ENCODE results near the gene PGF. TPM values are rescaled to one million over a fixed set of nuclear protein-coding genes. Genes with fewer than 3 reads are reported as not detected.

PGF gene
- total and polyA plus RNA-seq, 2 of the 13 experiments (the other 11 are each of a cell fraction or from before 2014, with no cell fraction given): 10.7 to 27.5 TPM

DNA sequence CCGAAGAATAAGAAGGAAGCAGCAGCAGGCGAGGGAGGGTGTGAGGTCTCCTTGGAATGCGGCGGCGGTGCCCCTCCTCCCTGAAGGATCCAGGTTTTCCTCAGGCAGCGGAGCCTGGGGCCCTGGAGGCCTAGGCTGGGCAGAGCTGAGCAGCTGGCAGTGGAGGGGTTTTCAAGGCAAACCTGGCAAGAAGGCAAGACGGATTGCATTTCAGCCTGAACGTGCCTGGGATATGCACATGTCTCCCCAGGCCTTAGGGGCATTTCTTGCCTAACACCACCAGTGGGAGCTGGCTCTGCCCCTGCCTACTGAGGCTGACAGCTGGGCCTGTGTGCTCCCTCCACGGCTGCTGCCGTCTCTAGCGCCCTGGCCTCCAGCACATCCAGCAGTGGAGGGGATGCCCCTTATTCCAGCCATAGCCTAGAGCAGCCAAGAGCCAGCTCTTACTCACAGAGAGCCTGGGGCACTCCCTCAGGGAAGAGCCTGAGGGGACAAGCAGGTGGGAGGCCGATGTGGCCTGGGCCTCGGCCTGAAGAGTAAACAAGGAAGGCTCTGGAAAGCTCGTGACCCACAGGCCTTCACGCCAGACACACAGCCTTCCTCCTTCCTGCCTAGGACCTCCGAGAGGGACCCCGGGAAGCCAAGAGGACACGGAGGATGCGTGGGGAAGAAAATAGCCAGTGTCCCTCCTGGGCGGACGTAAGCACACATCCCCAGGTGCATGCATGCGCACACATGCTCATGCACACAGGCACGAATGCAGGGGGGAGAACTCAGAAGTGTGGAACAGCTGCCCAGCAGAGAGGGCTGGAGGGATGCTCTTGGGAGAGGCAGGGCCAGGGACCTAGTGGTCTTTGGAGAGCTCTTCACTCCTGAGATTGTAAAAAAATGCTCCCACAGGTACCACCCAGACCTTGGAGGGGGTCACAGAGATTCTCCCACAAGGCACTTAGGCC lies 24.3 kb upstream of the PGF start (continued):
- TF ChIP-seq CBX2 (IDR thresholded peaks at IDR 0.05; ENCODE audit: low read depth, low read length) (no peak), CBX2 (CRISPR knock-in tag; IDR thresholded peaks at IDR 0.05; ENCODE audit: low read depth) (no peak), FOXA1 (IDR thresholded peaks at IDR 0.05) (no peak), FOXA1 (CRISPR knock-in tag; IDR thresholded peaks at IDR 0.05) (peak; percentile 75), RFX5 (IDR thresholded peaks at IDR 0.05; ENCODE audit: low read depth, low read length) (no peak), ZNF549 (CRISPR knock-in tag; IDR thresholded peaks at IDR 0.05) (no peak), FOXA3 (CRISPR knock-in tag; IDR thresholded peaks at IDR 0.05) (peak; percentile 83), ZNF629 (CRISPR knock-in tag; conservative IDR thresholded peaks at IDR 0.05) (no peak), RFX3 (CRISPR knock-in tag; IDR thresholded peaks at IDR 0.05) (no peak), DNMT3B (CRISPR knock-in tag; conservative IDR thresholded peaks at IDR 0.05) (no peak), ETV6 (CRISPR knock-in tag; conservative IDR thresholded peaks at IDR 0.05) (no peak), ZNF891 (CRISPR knock-in tag; IDR thresholded peaks at IDR 0.05) (0 out of 2 replicates have a peak, but pooled peaks have one; percentile 37), SALL1 (CRISPR knock-in tag; IDR thresholded peaks at IDR 0.05) (no peak), ZNF768 (CRISPR knock-in tag; IDR thresholded peaks at IDR 0.05) (0 out of 2 replicates have a peak, but pooled peaks have one; percentile 2), ZBTB42 (CRISPR knock-in tag; IDR thresholded peaks at IDR 0.05) (no peak), ZKSCAN1 (IDR thresholded peaks at IDR 0.05; ENCODE audit: low read length) (no peak), EHMT2 (IDR thresholded peaks at IDR 0.05; ENCODE audit: borderline replicate concordance, low read depth, low read length) (no peak), ZNF263 (CRISPR knock-in tag; IDR thresholded peaks at IDR 0.05) (peak; percentile 49; the same call in 1 of the 2 replicates), RBM39 (IDR thresholded peaks at IDR 0.05; ENCODE audit: low read depth, low read length, poor library complexity, severe bottlenecking) (no peak), ZNF619 (CRISPR knock-in tag; IDR thresholded peaks at IDR 0.05) (no peak), RBFOX2 (IDR thresholded peaks at IDR 0.05; ENCODE audit: low read depth, low read length) (no peak), RCOR2 (CRISPR knock-in tag; IDR thresholded peaks at IDR 0.05) (no peak), ATM (IDR thresholded peaks at IDR 0.05; ENCODE audit: borderline replicate concordance) (no peak), HIVEP1 (CRISPR knock-in tag; IDR thresholded peaks at IDR 0.05) (no peak)
- TF ChIP-seq, protein P1, sequence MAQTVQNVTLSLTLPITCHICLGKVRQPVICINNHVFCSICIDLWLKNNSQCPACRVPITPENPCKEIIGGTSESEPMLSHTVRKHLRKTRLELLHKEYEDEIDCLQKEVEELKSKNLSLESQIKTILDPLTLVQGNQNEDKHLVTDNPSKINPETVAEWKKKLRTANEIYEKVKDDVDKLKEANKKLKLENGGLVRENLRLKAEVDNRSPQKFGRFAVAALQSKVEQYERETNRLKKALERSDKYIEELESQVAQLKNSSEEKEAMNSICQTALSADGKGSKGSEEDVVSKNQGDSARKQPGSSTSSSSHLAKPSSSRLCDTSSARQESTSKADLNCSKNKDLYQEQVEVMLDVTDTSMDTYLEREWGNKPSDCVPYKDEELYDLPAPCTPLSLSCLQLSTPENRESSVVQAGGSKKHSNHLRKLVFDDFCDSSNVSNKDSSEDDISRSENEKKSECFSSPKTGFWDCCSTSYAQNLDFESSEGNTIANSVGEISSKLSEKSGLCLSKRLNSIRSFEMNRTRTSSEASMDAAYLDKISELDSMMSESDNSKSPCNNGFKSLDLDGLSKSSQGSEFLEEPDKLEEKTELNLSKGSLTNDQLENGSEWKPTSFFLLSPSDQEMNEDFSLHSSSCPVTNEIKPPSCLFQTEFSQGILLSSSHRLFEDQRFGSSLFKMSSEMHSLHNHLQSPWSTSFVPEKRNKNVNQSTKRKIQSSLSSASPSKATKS (CRISPR knock-in tag; IDR thresholded peaks at IDR 0.05): no peak
- TF ChIP-seq, protein P2, sequence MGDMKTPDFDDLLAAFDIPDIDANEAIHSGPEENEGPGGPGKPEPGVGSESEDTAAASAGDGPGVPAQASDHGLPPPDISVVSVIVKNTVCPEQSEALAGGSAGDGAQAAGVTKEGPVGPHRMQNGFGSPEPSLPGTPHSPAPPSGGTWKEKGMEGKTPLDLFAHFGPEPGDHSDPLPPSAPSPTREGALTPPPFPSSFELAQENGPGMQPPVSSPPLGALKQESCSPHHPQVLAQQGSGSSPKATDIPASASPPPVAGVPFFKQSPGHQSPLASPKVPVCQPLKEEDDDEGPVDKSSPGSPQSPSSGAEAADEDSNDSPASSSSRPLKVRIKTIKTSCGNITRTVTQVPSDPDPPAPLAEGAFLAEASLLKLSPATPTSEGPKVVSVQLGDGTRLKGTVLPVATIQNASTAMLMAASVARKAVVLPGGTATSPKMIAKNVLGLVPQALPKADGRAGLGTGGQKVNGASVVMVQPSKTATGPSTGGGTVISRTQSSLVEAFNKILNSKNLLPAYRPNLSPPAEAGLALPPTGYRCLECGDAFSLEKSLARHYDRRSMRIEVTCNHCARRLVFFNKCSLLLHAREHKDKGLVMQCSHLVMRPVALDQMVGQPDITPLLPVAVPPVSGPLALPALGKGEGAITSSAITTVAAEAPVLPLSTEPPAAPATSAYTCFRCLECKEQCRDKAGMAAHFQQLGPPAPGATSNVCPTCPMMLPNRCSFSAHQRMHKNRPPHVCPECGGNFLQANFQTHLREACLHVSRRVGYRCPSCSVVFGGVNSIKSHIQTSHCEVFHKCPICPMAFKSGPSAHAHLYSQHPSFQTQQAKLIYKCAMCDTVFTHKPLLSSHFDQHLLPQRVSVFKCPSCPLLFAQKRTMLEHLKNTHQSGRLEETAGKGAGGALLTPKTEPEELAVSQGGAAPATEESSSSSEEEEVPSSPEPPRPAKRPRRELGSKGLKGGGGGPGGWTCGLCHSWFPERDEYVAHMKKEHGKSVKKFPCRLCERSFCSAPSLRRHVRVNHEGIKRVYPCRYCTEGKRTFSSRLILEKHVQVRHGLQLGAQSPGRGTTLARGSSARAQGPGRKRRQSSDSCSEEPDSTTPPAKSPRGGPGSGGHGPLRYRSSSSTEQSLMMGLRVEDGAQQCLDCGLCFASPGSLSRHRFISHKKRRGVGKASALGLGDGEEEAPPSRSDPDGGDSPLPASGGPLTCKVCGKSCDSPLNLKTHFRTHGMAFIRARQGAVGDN (CRISPR knock-in tag; IDR thresholded peaks at IDR 0.05): peak; percentile 87
